ENCODE results near the gene BLOC1S6. TPM values are rescaled to one million over a fixed set of nuclear protein-coding genes. Genes with fewer than 3 reads are reported as not detected.
"Not testable (repeated sequence)": the region's sequence is repeated elsewhere in the genome, so short reads cannot be mapped to it uniquely, and the experiment has no call there.

Gene BLOC1S6
- polyA plus RNA-seq, 1 donor from 2014 or later: 179 TPM

GRCh38 chr15:45647828-45648227 is 60.6 kb downstream of the BLOC1S6 start:
- H3K79me2 ChIP-seq (replicated peaks; ENCODE audit: insufficient read depth, low read length): no peaks in the 10 kb centered on the region
- no peaks in the 10 kb centered on the region for H3K27me3 ChIP-seq (ENCODE audit: insufficient read depth, low read depth, low read length)
- H3K4me3 ChIP-seq (ENCODE audit: low read length): no peak overlapping the region
- TF ChIP-seq SMC3 (conservative IDR thresholded peaks at IDR 0.05; ENCODE audit: poor library complexity): no peak
- TF ChIP-seq EP300 (conservative IDR thresholded peaks at IDR 0.05; ENCODE audit: poor library complexity, severe bottlenecking): no peak
- TF ChIP-seq POLR2AphosphoS5 (IDR thresholded peaks at IDR 0.05): no peak
- TF ChIP-seq RAD21 (conservative IDR thresholded peaks at IDR 0.05): no peak
- no peak for TF ChIP-seq CTCF (IDR thresholded peaks at IDR 0.05; ENCODE audit: poor library complexity, severe bottlenecking)
- no peak for TF ChIP-seq EZH2 (IDR thresholded peaks at IDR 0.05; ENCODE audit: borderline replicate concordance, insufficient read depth, low read length, poor library complexity, severe bottlenecking)
- TF ChIP-seq MXI1 (conservative IDR thresholded peaks at IDR 0.05; ENCODE audit: poor library complexity, severe bottlenecking): no peak
- TF ChIP-seq TAF1 (IDR thresholded peaks at IDR 0.05; ENCODE audit: low read depth): no peak
- TF ChIP-seq REST (IDR thresholded peaks at IDR 0.05; ENCODE audit: borderline replicate concordance): no peak
- H3K27ac ChIP-seq (ENCODE audit: low read length): no peak overlapping the region
- no peak overlapping the region for H3K4me2 ChIP-seq (ENCODE audit: low read length)
- no peaks in the 10 kb centered on the region for H3K9me3 ChIP-seq (ENCODE audit: low read length)
- no peaks in the 10 kb centered on the region for H3K9me2 ChIP-seq (ENCODE audit: insufficient read depth, low read length)
- no peaks in the 10 kb centered on the region for H3F3A ChIP-seq (ENCODE audit: insufficient read depth, low read length, poor library complexity, severe bottlenecking)
- no peaks in the 10 kb centered on the region for H3K36me3 ChIP-seq (ENCODE audit: insufficient read depth, low read length)
- no peak overlapping the region for H2AFZ ChIP-seq (ENCODE audit: low read depth, low read length)
- no peaks in the 10 kb centered on the region for H4K20me1 ChIP-seq (ENCODE audit: insufficient read depth)
- H3K9ac ChIP-seq (ENCODE audit: low read length): no peak overlapping the region

GRCh38 chr15:45648521-45649200 is 61.5 kb downstream of the BLOC1S6 start:
- H3K9ac ChIP-seq (ENCODE audit: low read length): no peak overlapping the region
- H3F3A ChIP-seq (ENCODE audit: insufficient read depth, low read length, poor library complexity, severe bottlenecking): no peaks in the 10 kb centered on the region
- H3K9me2 ChIP-seq (ENCODE audit: insufficient read depth, low read length): no peaks in the 10 kb centered on the region
- no peaks in the 10 kb centered on the region for H3K27me3 ChIP-seq (ENCODE audit: insufficient read depth, low read depth, low read length)
- no peaks in the 10 kb centered on the region for H3K79me2 ChIP-seq (replicated peaks; ENCODE audit: insufficient read depth, low read length)
- TF ChIP-seq RAD21 (conservative IDR thresholded peaks at IDR 0.05) (no peak), REST (IDR thresholded peaks at IDR 0.05; ENCODE audit: borderline replicate concordance) (no peak), TAF1 (IDR thresholded peaks at IDR 0.05; ENCODE audit: low read depth) (no peak), EZH2 (IDR thresholded peaks at IDR 0.05; ENCODE audit: borderline replicate concordance, insufficient read depth, low read length, poor library complexity, severe bottlenecking) (no peak), CTCF (IDR thresholded peaks at IDR 0.05; ENCODE audit: poor library complexity, severe bottlenecking) (no peak), EP300 (conservative IDR thresholded peaks at IDR 0.05; ENCODE audit: poor library complexity, severe bottlenecking) (no peak), SMC3 (conservative IDR thresholded peaks at IDR 0.05; ENCODE audit: poor library complexity) (no peak), MXI1 (conservative IDR thresholded peaks at IDR 0.05; ENCODE audit: poor library complexity, severe bottlenecking) (no peak), POLR2AphosphoS5 (IDR thresholded peaks at IDR 0.05) (no peak)
- H3K27ac ChIP-seq (ENCODE audit: low read length): no peak overlapping the region
- H3K4me2 ChIP-seq (ENCODE audit: low read length): no peak overlapping the region
- H4K20me1 ChIP-seq (ENCODE audit: insufficient read depth): no peaks in the 10 kb centered on the region
- no peak overlapping the region for H3K4me3 ChIP-seq (ENCODE audit: low read length)
- H3K9me3 ChIP-seq (ENCODE audit: low read length): no peaks in the 10 kb centered on the region
- H2AFZ ChIP-seq (ENCODE audit: low read depth, low read length): no peak overlapping the region
- H3K36me3 ChIP-seq (ENCODE audit: insufficient read depth, low read length): no peaks in the 10 kb centered on the region

GRCh38 chr15:45650007-45650406 is 62.8 kb downstream of the BLOC1S6 start:
- H3K4me3 ChIP-seq (ENCODE audit: low read length); H3K27me3 ChIP-seq (ENCODE audit: insufficient read depth, low read depth, low read length); H2AFZ ChIP-seq (ENCODE audit: low read depth, low read length); H4K20me1 ChIP-seq (ENCODE audit: insufficient read depth); H3K79me2 ChIP-seq (replicated peaks; ENCODE audit: insufficient read depth, low read length); H3K9me2 ChIP-seq (ENCODE audit: insufficient read depth, low read length); H3K36me3 ChIP-seq (ENCODE audit: insufficient read depth, low read length); H3K9me3 ChIP-seq (ENCODE audit: low read length); H3K27ac ChIP-seq (ENCODE audit: low read length); H3K9ac ChIP-seq (ENCODE audit: low read length); H3F3A ChIP-seq (ENCODE audit: insufficient read depth, low read length, poor library complexity, severe bottlenecking); H3K4me2 ChIP-seq (ENCODE audit: low read length): not testable (repeated sequence)

Data from neural cell (in vitro differentiated cells).